ENCODE measurements around the gene KLHL22.

Gene KLHL22

GRCh38 chr22:20423906-20424551 lies 71.6 kb downstream of the KLHL22 start:
- Histone ChIP-seq H3K27ac (no peak overlapping the region), H3K4me3 (ENCODE audit: low read depth in 1 of 2, low read length in 1 of 2) (no peak overlapping the region), H3K36me3 (no peaks in the 10 kb centered on the region), H3K4me1 (ENCODE audit: control insufficient read depth in 1 of 2, insufficient read depth in 1 of 2, low read depth in 1 of 2, low read length in 1 of 2) (peaks cover 8 to 10% of the 10 kb centered on the region in 2 experiments), H3K27me3 (peaks cover 87% of the 10 kb centered on the region), H3K9me3 (no peaks in the 10 kb centered on the region)
- TF ChIP-seq CTCF (IDR thresholded peaks at IDR 0.05) = no peak

GRCh38 chr22:20423008-20423905 lies 72.3 kb downstream of the KLHL22 start:
- peaks cover 6 to 8% of the 10 kb centered on the region in 2 experiments for H3K4me1 ChIP-seq (ENCODE audit: control insufficient read depth in 1 of 2, insufficient read depth in 1 of 2, low read depth in 1 of 2, low read length in 1 of 2)
- peaks cover 83% of the 10 kb centered on the region for H3K27me3 ChIP-seq
- H3K27ac ChIP-seq = no peak overlapping the region
- no peak for TF ChIP-seq CTCF (IDR thresholded peaks at IDR 0.05)
- H3K9me3 ChIP-seq = no peaks in the 10 kb centered on the region
- no peaks in the 10 kb centered on the region for H3K36me3 ChIP-seq
- H3K4me3 ChIP-seq (ENCODE audit: low read depth in 1 of 2, low read length in 1 of 2) = no peak overlapping the region

GRCh38 chr22:20422271-20423007 lies 73.2 kb downstream of the KLHL22 start:
- Histone ChIP-seq H3K4me3 (ENCODE audit: low read depth in 1 of 2, low read length in 1 of 2) (no peak overlapping the region), H3K36me3 (no peaks in the 10 kb centered on the region), H3K4me1 (ENCODE audit: control insufficient read depth in 1 of 2, insufficient read depth in 1 of 2, low read depth in 1 of 2, low read length in 1 of 2) (peaks cover 10 to 12% of the 10 kb centered on the region in 2 experiments), H3K27me3 (peaks cover 75% of the 10 kb centered on the region), H3K27ac (no peak overlapping the region), H3K9me3 (no peaks in the 10 kb centered on the region)
- TF ChIP-seq CTCF (IDR thresholded peaks at IDR 0.05) = no peak

GRCh38 chr22:20421507-20421874 lies 74.1 kb downstream of the KLHL22 start:
- Histone ChIP-seq H3K4me3 (ENCODE audit: low read depth in 1 of 2, low read length in 1 of 2) (no peak overlapping the region), H3K9me3 (no peaks in the 10 kb centered on the region), H3K36me3 (no peaks in the 10 kb centered on the region), H3K4me1 (ENCODE audit: control insufficient read depth in 1 of 2, insufficient read depth in 1 of 2, low read depth in 1 of 2, low read length in 1 of 2) (peaks cover 10 to 12% of the 10 kb centered on the region in 2 experiments), H3K27me3 (peaks cover 65% of the 10 kb centered on the region), H3K27ac (no peak overlapping the region)
- no peak for TF ChIP-seq CTCF (IDR thresholded peaks at IDR 0.05)

- peaks cover 54% of the 10 kb centered on the region for H3K27me3 ChIP-seq
- peaks cover 6 to 7% of the 10 kb centered on the region in 2 experiments for H3K4me1 ChIP-seq (ENCODE audit: control insufficient read depth in 1 of 2, insufficient read depth in 1 of 2, low read depth in 1 of 2, low read length in 1 of 2)
- H3K9me3 ChIP-seq = no peaks in the 10 kb centered on the region
- no peaks in the 10 kb centered on the region for H3K36me3 ChIP-seq
- H3K4me3 ChIP-seq (ENCODE audit: low read depth in 1 of 2, low read length in 1 of 2) = no peak overlapping the region
- no peak for TF ChIP-seq CTCF (IDR thresholded peaks at IDR 0.05)
- no peak overlapping the region for H3K27ac ChIP-seq
Observed at GRCh38 chr22:20420157-20420842, 75.3 kb downstream of the KLHL22 start.
